Measurements from ENCODE around the gene NPAS3.

Gene NPAS3

DNA sequence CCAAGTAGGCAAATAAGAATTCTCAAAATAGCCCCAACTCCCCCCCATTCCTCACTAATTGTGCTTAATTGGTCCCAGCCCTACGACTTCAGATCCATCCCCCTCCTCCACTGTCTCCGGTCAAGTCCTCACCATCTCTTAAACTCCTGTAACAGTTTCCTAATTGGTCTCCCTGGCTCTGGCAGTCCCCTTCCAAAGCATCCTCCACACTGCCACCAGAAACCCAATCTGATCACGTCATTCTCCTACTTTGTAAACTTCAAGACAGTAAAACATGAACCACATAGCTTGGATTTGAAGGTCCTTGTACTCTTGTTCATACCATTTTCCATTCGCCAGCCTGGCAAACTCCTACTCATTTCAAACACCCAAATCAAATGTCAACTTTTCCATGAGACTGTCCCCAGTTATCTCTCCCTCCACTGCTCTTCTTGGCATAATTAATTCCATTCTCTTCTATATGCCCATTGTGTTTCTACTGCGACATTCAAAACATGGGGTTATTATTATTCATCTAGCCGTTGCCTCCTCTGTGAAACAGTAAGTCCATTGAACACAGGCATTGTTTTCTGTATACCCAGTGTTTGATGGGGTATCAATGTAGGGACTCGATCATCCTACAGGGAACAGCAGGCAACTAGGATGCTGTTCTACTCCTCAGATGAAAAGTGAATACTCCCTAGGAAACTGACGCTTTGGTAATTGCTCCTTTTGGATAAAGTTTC, 907.6 kb downstream of the NPAS3 start:
- DNase-seq (ENCODE audit: insufficient read length, low spot score) (no peak), FAIRE-seq (no peak)
- TF ChIP-seq PAX5 (IDR thresholded peaks at IDR 0.05; ENCODE audit: insufficient read depth, low read length, severe bottlenecking) (no peak), POLR2AphosphoS5 (IDR thresholded peaks at IDR 0.05; ENCODE audit: low read depth, low read length) (no peak), SPI1 (IDR thresholded peaks at IDR 0.05; ENCODE audit: low read depth, low read length) (no peak), POLR2A (IDR thresholded peaks at IDR 0.05; ENCODE audit: low read depth, low read length) (no peak), TAF1 (IDR thresholded peaks at IDR 0.05; ENCODE audit: low read depth, low read length) (no peak), POU2F2 (IDR thresholded peaks at IDR 0.05; ENCODE audit: low read depth, low read length) (no peak)

DNA sequence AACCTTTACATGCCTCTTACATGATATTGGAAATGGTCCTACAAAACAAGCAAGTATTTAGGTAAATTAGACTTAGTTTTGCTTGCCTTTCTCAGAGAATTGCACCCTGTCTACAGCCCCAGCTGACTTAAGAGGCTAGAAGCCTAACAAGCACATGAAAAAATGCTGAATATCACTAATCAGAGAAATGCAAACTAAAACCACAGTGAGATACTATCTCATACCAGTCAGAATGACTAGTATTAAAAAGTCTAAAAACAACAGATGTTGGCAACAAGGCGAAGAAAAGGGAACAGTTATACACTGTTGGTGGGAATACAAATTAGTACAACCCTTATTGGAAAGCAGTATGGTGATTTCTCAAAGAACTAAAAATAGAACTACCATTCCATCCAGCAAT, 908.4 kb downstream of the NPAS3 start:
- no peak for FAIRE-seq
- no peak for TF ChIP-seq PAX5 (IDR thresholded peaks at IDR 0.05; ENCODE audit: insufficient read depth, low read length, severe bottlenecking)
- TF ChIP-seq POLR2A (IDR thresholded peaks at IDR 0.05; ENCODE audit: low read depth, low read length) = no peak
- TF ChIP-seq TAF1 (IDR thresholded peaks at IDR 0.05; ENCODE audit: low read depth, low read length) = no peak
- no peak for TF ChIP-seq SPI1 (IDR thresholded peaks at IDR 0.05; ENCODE audit: low read depth, low read length)
- no peak for TF ChIP-seq POU2F2 (IDR thresholded peaks at IDR 0.05; ENCODE audit: low read depth, low read length)
- TF ChIP-seq POLR2AphosphoS5 (IDR thresholded peaks at IDR 0.05; ENCODE audit: low read depth, low read length) = no peak
- DNase-seq (ENCODE audit: insufficient read length, low spot score) = no peak

DNA sequence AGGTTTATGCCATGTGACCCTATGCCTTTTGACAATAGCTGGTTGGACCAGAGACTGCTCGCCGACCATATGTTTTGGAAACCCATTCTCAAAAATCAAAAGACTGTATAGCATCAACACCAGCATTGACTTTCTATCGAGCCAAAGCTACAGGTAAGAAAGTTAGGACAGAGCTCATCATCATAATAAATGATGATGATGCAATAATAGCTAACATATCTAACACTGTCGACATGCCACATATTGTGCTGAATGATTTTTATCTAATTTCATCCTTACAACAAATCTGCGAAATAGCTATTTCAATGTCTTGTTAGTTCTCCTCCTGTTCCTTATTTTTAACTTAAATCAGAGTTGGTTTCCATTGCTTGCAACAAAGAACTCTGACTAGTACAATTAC, 909.3 kb downstream of the NPAS3 start:
- FAIRE-seq (no peak), DNase-seq (ENCODE audit: insufficient read length, low spot score) (no peak)
- no peak for TF ChIP-seq PAX5 (IDR thresholded peaks at IDR 0.05; ENCODE audit: insufficient read depth, low read length, severe bottlenecking)
- no peak for TF ChIP-seq POU2F2 (IDR thresholded peaks at IDR 0.05; ENCODE audit: low read depth, low read length)
- TF ChIP-seq SPI1 (IDR thresholded peaks at IDR 0.05; ENCODE audit: low read depth, low read length) = no peak
- no peak for TF ChIP-seq POLR2AphosphoS5 (IDR thresholded peaks at IDR 0.05; ENCODE audit: low read depth, low read length)
- TF ChIP-seq TAF1 (IDR thresholded peaks at IDR 0.05; ENCODE audit: low read depth, low read length) = no peak
- TF ChIP-seq POLR2A (IDR thresholded peaks at IDR 0.05; ENCODE audit: low read depth, low read length) = no peak

DNA sequence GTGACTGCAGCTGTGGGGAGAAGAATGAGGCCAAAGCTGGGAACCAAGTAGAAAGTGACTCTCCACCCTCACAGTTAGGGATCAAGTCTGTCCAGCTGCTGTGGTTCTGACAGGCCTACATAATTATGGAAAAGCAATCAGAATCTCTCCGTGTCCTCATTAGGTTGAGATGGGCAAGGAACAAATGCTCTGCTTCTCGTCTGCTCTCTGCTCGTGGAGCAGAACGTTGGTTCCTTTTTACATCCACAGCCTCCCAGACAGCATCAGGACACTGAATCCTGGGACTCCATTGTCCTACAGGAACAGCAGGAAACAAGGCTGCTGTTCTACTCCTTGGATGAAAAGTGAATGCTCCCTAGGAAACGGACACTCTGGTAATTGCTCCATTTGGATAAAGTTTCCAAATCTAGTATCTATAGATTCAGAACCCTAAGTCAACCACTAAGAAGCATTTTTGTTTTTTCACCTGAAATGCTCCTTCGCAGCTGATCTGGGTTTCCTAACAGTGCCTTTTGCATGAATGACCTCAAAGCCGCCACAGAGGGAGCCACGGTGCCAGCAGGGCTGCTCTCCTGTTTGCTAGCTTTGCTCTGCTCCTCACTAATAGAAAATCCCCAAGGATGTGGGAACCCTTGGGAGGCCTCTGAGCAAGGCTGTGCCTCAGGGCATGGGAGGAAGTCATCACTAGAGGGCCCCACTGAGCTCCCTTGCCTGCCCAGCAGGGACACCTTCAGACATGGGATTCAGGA, 910.2 kb downstream of the NPAS3 start:
- FAIRE-seq = no peak
- no peak for TF ChIP-seq PAX5 (IDR thresholded peaks at IDR 0.05; ENCODE audit: insufficient read depth, low read length, severe bottlenecking)
- TF ChIP-seq POLR2A (IDR thresholded peaks at IDR 0.05; ENCODE audit: low read depth, low read length) = no peak
- no peak for TF ChIP-seq POLR2AphosphoS5 (IDR thresholded peaks at IDR 0.05; ENCODE audit: low read depth, low read length)
- no peak for TF ChIP-seq SPI1 (IDR thresholded peaks at IDR 0.05; ENCODE audit: low read depth, low read length)
- TF ChIP-seq POU2F2 (IDR thresholded peaks at IDR 0.05; ENCODE audit: low read depth, low read length) = no peak
- TF ChIP-seq TAF1 (IDR thresholded peaks at IDR 0.05; ENCODE audit: low read depth, low read length) = no peak
- DNase-seq (ENCODE audit: insufficient read length, low spot score) = no peak

DNA sequence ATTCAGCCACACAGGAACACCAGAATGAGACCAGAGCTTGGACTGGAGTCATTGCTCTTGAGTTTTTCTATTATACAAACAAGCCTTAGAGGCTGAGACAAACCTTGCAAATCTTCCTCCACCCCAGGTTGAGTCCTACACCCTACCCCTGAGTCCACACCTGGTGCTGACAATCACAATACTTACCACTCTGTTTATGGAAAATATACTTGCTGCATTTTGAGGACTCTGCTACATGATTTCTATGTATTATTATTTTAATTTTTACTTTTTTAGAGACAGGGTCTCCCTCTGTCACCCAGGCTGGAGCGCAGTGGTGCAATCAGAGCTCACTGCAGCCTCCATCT, 910.7 kb downstream of the NPAS3 start:
- FAIRE-seq = no peak
- TF ChIP-seq PAX5 (IDR thresholded peaks at IDR 0.05; ENCODE audit: insufficient read depth, low read length, severe bottlenecking) = no peak
- no peak for TF ChIP-seq SPI1 (IDR thresholded peaks at IDR 0.05; ENCODE audit: low read depth, low read length)
- TF ChIP-seq POLR2A (IDR thresholded peaks at IDR 0.05; ENCODE audit: low read depth, low read length) = no peak
- no peak for DNase-seq (ENCODE audit: insufficient read length, low spot score)

DNA sequence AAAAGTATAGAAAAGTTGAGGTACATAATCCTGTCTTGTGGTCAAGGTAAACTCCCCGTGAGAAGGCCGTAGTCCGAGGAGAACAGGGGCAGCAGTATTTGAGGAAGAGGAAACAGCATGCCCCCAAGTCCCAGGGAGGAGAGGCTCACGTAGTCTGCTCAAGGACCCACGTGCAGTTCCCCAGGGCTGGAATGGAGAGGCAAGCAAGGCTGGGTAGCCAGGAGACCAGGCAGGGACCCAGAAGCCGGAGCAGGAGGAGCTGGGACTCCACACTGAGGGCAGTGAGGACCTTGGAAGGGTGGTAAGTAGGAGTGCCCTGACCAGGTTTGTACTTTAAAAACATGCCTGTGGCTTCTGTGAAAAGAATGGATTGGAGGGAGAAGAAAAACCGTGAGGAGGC, 912.1 kb downstream of the NPAS3 start:
- TF ChIP-seq POLR2AphosphoS5 (IDR thresholded peaks at IDR 0.05; ENCODE audit: low read depth, low read length) (no peak), POU2F2 (IDR thresholded peaks at IDR 0.05; ENCODE audit: low read depth, low read length) (no peak), PAX5 (IDR thresholded peaks at IDR 0.05; ENCODE audit: insufficient read depth, low read length, severe bottlenecking) (no peak)
- FAIRE-seq = no peak

DNA sequence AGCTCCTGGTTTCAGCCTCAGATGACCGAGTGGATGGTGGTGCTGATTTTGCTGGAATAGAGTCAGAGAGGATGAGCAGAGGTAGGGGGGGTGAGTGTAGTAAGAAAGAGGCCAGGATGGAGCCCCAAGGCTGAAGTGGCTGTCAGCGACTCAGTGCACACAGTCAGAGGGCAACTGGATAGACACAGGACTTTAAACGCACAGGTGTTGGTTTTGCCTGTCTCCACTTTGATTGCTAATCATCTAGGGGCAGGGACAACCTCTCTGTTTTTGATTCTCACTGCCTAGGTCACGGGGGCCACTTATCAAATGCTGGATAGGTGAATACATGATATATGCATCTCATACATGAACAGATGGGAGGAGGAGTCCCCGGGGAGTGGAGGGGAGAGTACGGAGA, 912.7 kb downstream of the NPAS3 start:
- DNase-seq (ENCODE audit: insufficient read length, low spot score) = no peak
- TF ChIP-seq POU2F2 (IDR thresholded peaks at IDR 0.05; ENCODE audit: low read depth, low read length) (no peak), POLR2AphosphoS5 (IDR thresholded peaks at IDR 0.05; ENCODE audit: low read depth, low read length) (no peak), POLR2A (IDR thresholded peaks at IDR 0.05; ENCODE audit: low read depth, low read length) (no peak), SPI1 (IDR thresholded peaks at IDR 0.05; ENCODE audit: low read depth, low read length) (no peak), TAF1 (IDR thresholded peaks at IDR 0.05; ENCODE audit: low read depth, low read length) (no peak)
- no peak for FAIRE-seq

More for the DNA sequence above, 912.1 kb downstream of the NPAS3 start:
- no peak for DNase-seq (ENCODE audit: insufficient read length, low spot score)

DNA sequence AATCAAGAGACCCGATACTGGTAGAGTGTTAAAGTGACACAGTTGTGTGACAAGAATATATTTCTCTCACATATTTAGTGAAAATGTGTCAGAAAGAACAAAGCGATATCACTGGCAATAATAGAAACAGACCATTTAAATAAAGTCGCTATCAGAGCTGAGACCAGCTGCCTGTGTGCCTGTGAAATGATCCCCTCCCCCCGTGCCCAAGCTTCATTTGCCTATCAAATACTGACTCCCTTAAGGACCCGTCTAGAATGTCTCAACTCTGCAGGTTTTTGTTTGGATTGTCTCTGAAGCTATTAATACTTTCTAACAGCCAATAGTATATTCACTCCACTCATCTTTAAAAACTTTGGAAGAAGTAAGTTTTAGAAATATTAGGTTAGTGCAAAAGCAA, 913.3 kb downstream of the NPAS3 start:
- no peak for FAIRE-seq
- no peak for DNase-seq (ENCODE audit: insufficient read length, low spot score)
- TF ChIP-seq POLR2A (IDR thresholded peaks at IDR 0.05; ENCODE audit: low read depth, low read length) (no peak), POU2F2 (IDR thresholded peaks at IDR 0.05; ENCODE audit: low read depth, low read length) (no peak), POLR2AphosphoS5 (IDR thresholded peaks at IDR 0.05; ENCODE audit: low read depth, low read length) (no peak), PAX5 (IDR thresholded peaks at IDR 0.05; ENCODE audit: insufficient read depth, low read length, severe bottlenecking) (no peak), SPI1 (IDR thresholded peaks at IDR 0.05; ENCODE audit: low read depth, low read length) (no peak), TAF1 (IDR thresholded peaks at IDR 0.05; ENCODE audit: low read depth, low read length) (no peak)
